MM.1S (cell line): ENCODE data around the gene CCDC83.
"Not testable (repeated sequence)": the region's sequence is repeated elsewhere in the genome, so short reads cannot be mapped to it uniquely, and the experiment has no call there.

ENCODE experiments used
- EZH2 ChIP-seq: fragments of 300-600 bp; sonication (generic); optimal IDR thresholded peaks from 2 replicates; pipeline ENCODE3; 2017; ENCODE audit warnings: low read depth, mild to moderate bottlenecking, antibody characterized with exemption, low read length, mixed read lengths
- EZH2phosphoT487 ChIP-seq: fragments of 300-600 bp; sonication (generic); IDR thresholded peaks from 2 replicates; pipeline ENCODE4 v1.6.1; 2018; ENCODE audit warnings: antibody characterized with exemption, low read length
- TF ChIP-seq, protein P1 (sequence below): fragments of 300-600 bp; sonication (generic); IDR thresholded peaks from 2 replicates; pipeline ENCODE4 v1.5.1; 2016; ENCODE audit warnings: antibody characterized with exemption, low read length, mixed read lengths

DNA sequence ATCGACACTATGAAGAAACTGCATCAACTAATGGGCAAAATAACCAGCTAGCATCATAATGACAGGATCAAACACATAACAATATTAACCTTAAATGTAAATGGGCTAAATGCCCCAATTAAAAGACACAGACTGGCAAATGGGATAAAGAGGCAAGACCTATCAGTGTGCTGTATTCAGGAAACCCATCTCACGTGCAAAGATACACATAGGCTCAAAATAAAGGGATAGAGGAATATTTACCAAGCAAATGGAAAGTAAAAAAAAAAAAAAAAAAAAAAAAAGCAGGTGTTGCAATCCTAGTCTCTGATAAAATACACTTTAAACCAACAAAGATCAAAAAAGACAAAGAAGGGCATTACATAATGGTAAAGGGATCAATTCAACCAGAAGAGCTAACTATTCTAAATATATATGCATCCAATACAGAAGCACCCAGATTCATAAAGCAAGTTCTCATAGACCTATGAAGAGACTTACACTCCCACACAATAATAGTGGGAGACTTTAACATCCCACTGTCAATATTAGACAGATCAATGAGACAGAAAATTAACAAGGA lies 71.6 kb downstream of the CCDC83 start:
- TF ChIP-seq, protein P1, sequence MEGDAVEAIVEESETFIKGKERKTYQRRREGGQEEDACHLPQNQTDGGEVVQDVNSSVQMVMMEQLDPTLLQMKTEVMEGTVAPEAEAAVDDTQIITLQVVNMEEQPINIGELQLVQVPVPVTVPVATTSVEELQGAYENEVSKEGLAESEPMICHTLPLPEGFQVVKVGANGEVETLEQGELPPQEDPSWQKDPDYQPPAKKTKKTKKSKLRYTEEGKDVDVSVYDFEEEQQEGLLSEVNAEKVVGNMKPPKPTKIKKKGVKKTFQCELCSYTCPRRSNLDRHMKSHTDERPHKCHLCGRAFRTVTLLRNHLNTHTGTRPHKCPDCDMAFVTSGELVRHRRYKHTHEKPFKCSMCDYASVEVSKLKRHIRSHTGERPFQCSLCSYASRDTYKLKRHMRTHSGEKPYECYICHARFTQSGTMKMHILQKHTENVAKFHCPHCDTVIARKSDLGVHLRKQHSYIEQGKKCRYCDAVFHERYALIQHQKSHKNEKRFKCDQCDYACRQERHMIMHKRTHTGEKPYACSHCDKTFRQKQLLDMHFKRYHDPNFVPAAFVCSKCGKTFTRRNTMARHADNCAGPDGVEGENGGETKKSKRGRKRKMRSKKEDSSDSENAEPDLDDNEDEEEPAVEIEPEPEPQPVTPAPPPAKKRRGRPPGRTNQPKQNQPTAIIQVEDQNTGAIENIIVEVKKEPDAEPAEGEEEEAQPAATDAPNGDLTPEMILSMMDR = not testable (repeated sequence)
- TF ChIP-seq EZH2phosphoT487, EZH2: not testable (repeated sequence)
